ENCODE results near the gene PLEKHA1. TPM values are rescaled to one million over a fixed set of nuclear protein-coding genes. Genes with fewer than 3 reads are reported as not detected.

Gene PLEKHA1
- total and polyA plus RNA-seq, 2 experiments from 2014 or later = 25.8 to 36.6 TPM

- Histone ChIP-seq H3K4me3 (no peak overlapping the region), H3K9me2 (ENCODE audit: insufficient read depth) (no peaks in the 10 kb centered on the region), H3F3A (replicated peaks; ENCODE audit: low read depth) (no peaks in the 10 kb centered on the region), H2AFZ (no peak overlapping the region), H3K79me2 (replicated peaks; ENCODE audit: insufficient read depth) (no peaks in the 10 kb centered on the region), H3K36me3 (ENCODE audit: insufficient read depth) (no peaks in the 10 kb centered on the region), H4K20me1 (replicated peaks; ENCODE audit: insufficient read depth) (no peaks in the 10 kb centered on the region), H3K4me1 (ENCODE audit: insufficient read depth) (no peaks in the 10 kb centered on the region), H3K4me2 (no peak overlapping the region), H3K27ac (ENCODE audit: low read depth) (no peak overlapping the region), H3K27me3 (ENCODE audit: insufficient read depth) (no peaks in the 10 kb centered on the region)
- TF ChIP-seq EZH2phosphoT487 (IDR thresholded peaks at IDR 0.05; ENCODE audit: unreplicated experiment) (no peak), STAT1 (IDR thresholded peaks at IDR 0.05; ENCODE audit: unreplicated experiment) (no peak), ZNF331 (CRISPR knock-in tag; IDR thresholded peaks at IDR 0.05; ENCODE audit: low read depth) (no peak), ZNF114 (CRISPR knock-in tag; IDR thresholded peaks at IDR 0.05) (no peak), CTCF (conservative IDR thresholded peaks at IDR 0.05; ENCODE audit: low read depth in 2 of 2) (no peak), CREB1 (CRISPR knock-in tag; IDR thresholded peaks at IDR 0.05; ENCODE audit: low read depth) (no peak), JUNB (IDR thresholded peaks at IDR 0.05; ENCODE audit: unreplicated experiment) (no peak), REST (IDR thresholded peaks at IDR 0.05; ENCODE audit: unreplicated experiment) (no peak), EZH2 (IDR thresholded peaks at IDR 0.05; ENCODE audit: low read depth, unreplicated experiment) (no peak), NANOG (IDR thresholded peaks at IDR 0.05; ENCODE audit: borderline replicate concordance) (no peak)
- Mint-ChIP-seq H3K27ac (no peak overlapping the region), H3K27me3 (ENCODE audit: insufficient read depth, low read depth, poor library complexity) (peaks cover 2% of the 10 kb centered on the region), H3K4me3 (no peak overlapping the region), H3K9me3 (peaks cover 16% of the 10 kb centered on the region; the same call in 2 of the 3 replicates), H3K4me1 (no peaks in the 10 kb centered on the region), H3K36me3 (ENCODE audit: low read depth) (peaks cover 9% of the 10 kb centered on the region)
- DNase-seq (ENCODE audit: low spot score) = no peak
- ATAC-seq = no peak
Measured at GRCh38 chr10:122441961-122442360, 67.5 kb downstream of the PLEKHA1 start.

GRCh38 chr10:122445469-122445868, 71.0 kb downstream of the PLEKHA1 start:
- H3K27ac Mint-ChIP-seq = no peak overlapping the region
- no peaks in the 10 kb centered on the region for H3K9me2 ChIP-seq (ENCODE audit: insufficient read depth)
- H3K9me3 Mint-ChIP-seq = peaks cover 20% of the 10 kb centered on the region; the same call in 2 of the 3 replicates
- no peak overlapping the region for H3K4me3 Mint-ChIP-seq
- H3K27ac ChIP-seq (ENCODE audit: low read depth) = no peak overlapping the region
- H3K36me3 Mint-ChIP-seq (ENCODE audit: low read depth) = peaks cover 10% of the 10 kb centered on the region
- peaks cover 3% of the 10 kb centered on the region; the same call in 1 of the 2 replicates for H3K4me1 ChIP-seq (ENCODE audit: insufficient read depth)
- H3K27me3 ChIP-seq (ENCODE audit: insufficient read depth) = no peaks in the 10 kb centered on the region
- TF ChIP-seq ZNF331 (CRISPR knock-in tag; IDR thresholded peaks at IDR 0.05; ENCODE audit: low read depth) (no peak), CREB1 (CRISPR knock-in tag; IDR thresholded peaks at IDR 0.05; ENCODE audit: low read depth) (no peak), EZH2 (IDR thresholded peaks at IDR 0.05; ENCODE audit: low read depth, unreplicated experiment) (no peak), ZNF114 (CRISPR knock-in tag; IDR thresholded peaks at IDR 0.05) (no peak), EZH2phosphoT487 (IDR thresholded peaks at IDR 0.05; ENCODE audit: unreplicated experiment) (no peak)
- H3K36me3 ChIP-seq (ENCODE audit: insufficient read depth) = no peaks in the 10 kb centered on the region; the same call in 1 of the 2 replicates
- ATAC-seq (no peak), DNase-seq (ENCODE audit: low spot score) (no peak)
- no peak overlapping the region for H2AFZ ChIP-seq
- H3K4me1 Mint-ChIP-seq = no peaks in the 10 kb centered on the region
- no peaks in the 10 kb centered on the region for H3K27me3 Mint-ChIP-seq (ENCODE audit: insufficient read depth, low read depth, poor library complexity)
- H3K4me2 ChIP-seq = no peak overlapping the region
- H3F3A ChIP-seq (replicated peaks; ENCODE audit: low read depth) = no peaks in the 10 kb centered on the region
- no peaks in the 10 kb centered on the region for H4K20me1 ChIP-seq (replicated peaks; ENCODE audit: insufficient read depth)
- H3K4me3 ChIP-seq = no peak overlapping the region
- H3K79me2 ChIP-seq (replicated peaks; ENCODE audit: insufficient read depth) = no peaks in the 10 kb centered on the region
